Nephron (organoid): Measurements from ENCODE around the gene ALK.

Experiments used
- H3K27ac Mint-ChIP-seq, 3 experiments: 2 replicates each; pipeline ENCODE4 v1.8.0; 2020; ENCODE audit warnings: mixed read lengths in 3 of 3, mild to moderate bottlenecking in 2 of 3, moderate library complexity in 1 of 3
- H3K27me3 Mint-ChIP-seq: 2 replicates; pipeline ENCODE4 v1.8.0; 2021; ENCODE audit warnings: low read depth, mild to moderate bottlenecking, moderate library complexity, mixed read lengths
- H3K36me3 Mint-ChIP-seq: 2 replicates; pipeline ENCODE4 v1.8.0; 2020; ENCODE audit warnings: low read depth, mixed read lengths
- H3K4me1 Mint-ChIP-seq: 2 replicates; pipeline ENCODE4 v1.8.0; 2020; ENCODE audit warnings: mixed read lengths
- H3K4me3 Mint-ChIP-seq, 3 experiments: 2 replicates each; pipeline ENCODE4 v1.8.0; 2020; ENCODE audit warnings: mild to moderate bottlenecking in 3 of 3, mixed read lengths in 3 of 3, moderate library complexity in 2 of 3
- H3K9me3 Mint-ChIP-seq: 2 replicates; pipeline ENCODE4 v1.8.0; 2020; ENCODE audit warnings: mixed read lengths
- TF ChIP-seq, protein P1 (sequence below), 3 experiments: fragments of 200-600 bp; sonication (generic); IDR thresholded peaks; one replicate each; pipeline ENCODE4 v1.5.0; 2021; ENCODE audit warnings: antibody characterized with exemption in 3 of 3; ENCODE audit not compliant: unreplicated experiment in 3 of 3

Gene ALK

DNA sequence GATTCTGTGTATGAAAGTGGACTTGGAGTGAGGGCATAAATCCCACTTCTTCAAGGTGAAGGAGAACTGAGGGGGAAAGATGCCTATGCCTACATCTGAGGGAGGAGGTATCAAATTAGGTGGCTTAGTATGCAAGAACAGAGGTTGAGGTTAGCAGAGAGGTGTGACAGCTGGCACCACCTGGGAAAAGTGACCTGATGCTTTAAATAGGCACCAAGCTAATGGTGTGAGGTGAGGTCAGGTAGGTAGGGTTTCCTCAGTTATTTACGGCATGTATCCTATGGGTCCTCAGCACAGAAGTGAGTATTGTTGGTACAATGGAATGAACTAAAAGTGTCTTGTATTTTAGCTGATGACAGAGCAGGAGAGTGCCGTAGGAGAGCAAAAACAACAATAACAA, 439.0 kb downstream of the ALK start:
- H3K27ac Mint-ChIP-seq = no peak overlapping the region
- H3K9me3 Mint-ChIP-seq = peaks cover 16% of the 10 kb centered on the region
- peaks cover 17% of the 10 kb centered on the region for H3K27me3 Mint-ChIP-seq
- TF ChIP-seq, protein P1, sequence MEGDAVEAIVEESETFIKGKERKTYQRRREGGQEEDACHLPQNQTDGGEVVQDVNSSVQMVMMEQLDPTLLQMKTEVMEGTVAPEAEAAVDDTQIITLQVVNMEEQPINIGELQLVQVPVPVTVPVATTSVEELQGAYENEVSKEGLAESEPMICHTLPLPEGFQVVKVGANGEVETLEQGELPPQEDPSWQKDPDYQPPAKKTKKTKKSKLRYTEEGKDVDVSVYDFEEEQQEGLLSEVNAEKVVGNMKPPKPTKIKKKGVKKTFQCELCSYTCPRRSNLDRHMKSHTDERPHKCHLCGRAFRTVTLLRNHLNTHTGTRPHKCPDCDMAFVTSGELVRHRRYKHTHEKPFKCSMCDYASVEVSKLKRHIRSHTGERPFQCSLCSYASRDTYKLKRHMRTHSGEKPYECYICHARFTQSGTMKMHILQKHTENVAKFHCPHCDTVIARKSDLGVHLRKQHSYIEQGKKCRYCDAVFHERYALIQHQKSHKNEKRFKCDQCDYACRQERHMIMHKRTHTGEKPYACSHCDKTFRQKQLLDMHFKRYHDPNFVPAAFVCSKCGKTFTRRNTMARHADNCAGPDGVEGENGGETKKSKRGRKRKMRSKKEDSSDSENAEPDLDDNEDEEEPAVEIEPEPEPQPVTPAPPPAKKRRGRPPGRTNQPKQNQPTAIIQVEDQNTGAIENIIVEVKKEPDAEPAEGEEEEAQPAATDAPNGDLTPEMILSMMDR (IDR thresholded peaks at IDR 0.05; ENCODE audit: unreplicated experiment in 3 of 3) = no peak
- no peaks in the 10 kb centered on the region for H3K36me3 Mint-ChIP-seq
- peaks cover 19% of the 10 kb centered on the region for H3K4me1 Mint-ChIP-seq
- no peak overlapping the region for H3K4me3 Mint-ChIP-seq

DNA sequence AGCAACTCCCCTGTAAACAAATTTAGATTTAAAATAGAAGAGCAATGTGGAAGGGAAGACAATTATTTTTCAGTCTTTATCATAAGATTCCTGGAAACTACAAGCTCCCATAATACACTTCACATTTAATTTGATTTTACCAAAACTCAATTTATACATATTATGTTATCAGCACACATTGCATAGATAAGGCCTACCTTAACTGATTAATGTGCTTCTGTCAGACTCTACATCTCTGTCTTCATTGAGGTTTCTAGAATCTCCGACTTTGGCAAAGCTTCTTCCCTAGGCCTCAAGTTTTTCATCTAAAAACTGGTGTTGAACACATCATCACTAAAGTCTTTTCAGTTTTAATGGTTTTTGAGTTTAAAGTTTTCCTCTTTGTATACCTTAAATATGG, 440.1 kb downstream of the ALK start:
- Mint-ChIP-seq H3K4me3 (no peak overlapping the region), H3K27ac (no peak overlapping the region), H3K4me1 (peaks cover 24% of the 10 kb centered on the region), H3K36me3 (no peaks in the 10 kb centered on the region), H3K27me3 (peaks cover 17% of the 10 kb centered on the region), H3K9me3 (peaks cover 16% of the 10 kb centered on the region)
- TF ChIP-seq, protein P1 (IDR thresholded peaks at IDR 0.05; ENCODE audit: unreplicated experiment in 3 of 3) = no peak

DNA sequence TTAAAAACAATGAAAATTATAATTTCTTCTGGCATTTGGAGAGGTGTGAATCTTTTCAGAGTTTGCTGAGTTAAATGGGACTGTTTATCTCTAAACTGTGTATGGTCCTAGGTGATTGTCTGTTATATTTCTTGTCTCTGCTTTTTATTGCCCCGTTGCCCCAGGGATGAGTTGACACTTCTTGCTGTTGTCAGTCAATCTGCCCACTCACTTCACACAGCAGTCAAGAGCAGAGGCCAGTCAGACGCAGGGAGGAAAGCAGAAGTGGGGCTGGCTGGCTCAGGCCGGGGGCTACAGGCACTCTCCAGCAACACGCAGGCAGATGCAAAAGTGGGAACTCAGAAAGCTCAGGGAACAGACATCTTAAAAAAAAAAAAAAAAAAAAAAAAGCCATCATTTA, 441.0 kb downstream of the ALK start:
- Mint-ChIP-seq H3K4me1 (peaks cover 33% of the 10 kb centered on the region), H3K9me3 (peaks cover 11% of the 10 kb centered on the region), H3K27me3 (peaks cover 23% of the 10 kb centered on the region), H3K36me3 (no peaks in the 10 kb centered on the region), H3K4me3 (no peak overlapping the region), H3K27ac (no peak overlapping the region)
- TF ChIP-seq, protein P1 (IDR thresholded peaks at IDR 0.05; ENCODE audit: unreplicated experiment in 3 of 3) = no peak

DNA sequence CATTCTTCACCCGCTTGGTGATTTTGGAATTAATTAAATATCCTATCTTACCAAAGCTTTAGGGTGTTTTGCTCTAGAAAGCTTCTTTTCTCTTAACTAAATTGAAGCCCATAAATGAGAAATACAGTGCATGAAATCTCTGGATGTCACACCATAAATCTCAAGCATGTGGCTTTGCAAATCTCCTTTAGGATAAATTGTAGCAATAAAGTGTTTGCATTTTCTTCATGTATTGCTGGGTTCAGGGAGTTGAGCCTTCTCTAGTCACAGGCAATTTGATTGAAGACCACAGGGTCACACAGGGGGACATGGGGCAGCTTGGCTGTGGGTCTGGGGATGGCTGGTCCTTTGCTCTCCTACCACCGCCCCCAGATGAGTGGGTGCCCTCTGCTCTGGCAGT, 442.0 kb downstream of the ALK start:
- H3K27me3 Mint-ChIP-seq = peaks cover 25% of the 10 kb centered on the region
- no peak overlapping the region for H3K4me3 Mint-ChIP-seq
- peaks cover 36% of the 10 kb centered on the region for H3K4me1 Mint-ChIP-seq
- peak overlapping the region in 1 of 3 experiments; percentile 66 for H3K27ac Mint-ChIP-seq
- TF ChIP-seq, protein P1 (IDR thresholded peaks at IDR 0.05; ENCODE audit: unreplicated experiment in 3 of 3) = no peak
- peaks cover 7% of the 10 kb centered on the region for H3K9me3 Mint-ChIP-seq
- H3K36me3 Mint-ChIP-seq = no peaks in the 10 kb centered on the region

DNA sequence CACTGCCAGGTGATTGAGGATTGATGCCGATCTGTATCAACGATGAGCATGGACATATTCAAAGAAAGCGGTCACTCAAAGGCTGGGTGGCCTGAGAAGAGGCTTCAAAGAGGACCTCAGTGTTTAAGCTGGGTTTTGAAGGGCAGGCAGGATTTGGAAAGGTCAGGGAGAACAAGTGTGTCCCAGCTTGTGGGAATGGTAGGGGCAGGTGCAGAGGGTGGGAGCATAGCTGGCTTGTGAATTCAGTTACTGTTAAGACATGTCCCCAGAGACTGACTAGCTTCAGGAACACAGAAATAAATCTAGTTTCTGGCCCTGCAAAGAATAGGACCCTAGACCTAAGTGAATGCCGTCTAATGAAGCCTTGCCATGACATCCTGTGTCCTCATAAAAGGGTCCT, 442.7 kb downstream of the ALK start:
- Mint-ChIP-seq H3K36me3 (no peaks in the 10 kb centered on the region), H3K27me3 (peaks cover 25% of the 10 kb centered on the region), H3K4me1 (peaks cover 36% of the 10 kb centered on the region), H3K4me3 (no peak overlapping the region), H3K27ac (no peak overlapping the region), H3K9me3 (peaks cover 9% of the 10 kb centered on the region)
- TF ChIP-seq, protein P1 (IDR thresholded peaks at IDR 0.05; ENCODE audit: unreplicated experiment in 3 of 3) = no peak

DNA sequence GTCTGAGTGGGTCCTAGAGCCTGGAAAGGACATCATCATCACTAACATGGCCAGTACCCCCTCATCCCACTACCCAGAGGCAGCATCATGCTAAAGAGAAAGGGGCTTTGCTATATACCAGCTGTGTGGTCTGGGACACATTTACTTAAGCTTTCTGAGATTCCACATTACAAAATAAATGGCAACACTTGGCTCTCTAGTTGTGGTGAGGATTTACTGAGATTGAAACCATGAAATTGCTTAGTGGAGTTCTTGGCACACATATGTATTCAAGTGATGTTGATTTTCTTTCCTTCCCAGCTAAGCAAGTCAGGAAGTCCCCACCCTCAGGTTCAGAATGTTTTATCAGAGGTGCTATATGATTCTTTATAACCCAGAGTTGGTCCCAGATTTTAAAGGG, 444.2 kb downstream of the ALK start:
- TF ChIP-seq, protein P1 (IDR thresholded peaks at IDR 0.05; ENCODE audit: unreplicated experiment in 3 of 3) = no peak
- no peak overlapping the region for H3K4me3 Mint-ChIP-seq
- peaks cover 19% of the 10 kb centered on the region for H3K9me3 Mint-ChIP-seq
- H3K4me1 Mint-ChIP-seq = peaks cover 36% of the 10 kb centered on the region
- peaks cover 23% of the 10 kb centered on the region for H3K27me3 Mint-ChIP-seq
- no peak overlapping the region for H3K27ac Mint-ChIP-seq
- no peaks in the 10 kb centered on the region for H3K36me3 Mint-ChIP-seq
